Liver (tissue), 3 donors: Measurements from ENCODE around the gene RAD51B.

Source experiments
- CTCF ChIP-seq: fragments of 150-350 bp; IDR thresholded peaks from 2 replicates; pipeline ENCODE4 v1.5.1; 2017; ENCODE audit warnings: improper control_type of control experiment, low read depth, low read length; ENCODE audit not compliant: missing input control
- EGR1 ChIP-seq, 2 donors: IDR thresholded peaks; 2 replicates each; pipeline ENCODE4 v1.6.1; 2016 to 2018; ENCODE audit warnings: antibody characterized with exemption in 2 of 2, low read depth in 2 of 2
- FOXA1 ChIP-seq: IDR thresholded peaks from 2 replicates; pipeline ENCODE4 v1.6.1; 2016; ENCODE audit warnings: antibody characterized with exemption
- GABPA ChIP-seq, 2 donors: IDR thresholded peaks in 1 of 2; conservative IDR thresholded peaks in 1 of 2; 2 replicates each; pipeline ENCODE4 v1.6.1; 2016; ENCODE audit warnings: antibody characterized with exemption in 2 of 2, mild to moderate bottlenecking in 1 of 2, moderate library complexity in 1 of 2
- HNF4A ChIP-seq, 2 donors: conservative IDR thresholded peaks; 2 replicates each; pipeline ENCODE4 v1.6.1; 2016; ENCODE audit warnings: antibody characterized with exemption in 2 of 2, mild to moderate bottlenecking in 2 of 2
- JUND ChIP-seq, 2 donors: IDR thresholded peaks; 2 replicates each; pipeline ENCODE4 v1.6.1; 2016; ENCODE audit warnings: antibody characterized with exemption in 2 of 2
- NR2F2 ChIP-seq: IDR thresholded peaks from 2 replicates; pipeline ENCODE4 v1.6.1; 2016; ENCODE audit warnings: antibody characterized with exemption
- RAD21 ChIP-seq, 2 donors: IDR thresholded peaks; 2 replicates each; pipeline ENCODE4 v1.6.1; 2016; ENCODE audit warnings: antibody characterized with exemption in 2 of 2, mild to moderate bottlenecking in 2 of 2
- REST ChIP-seq: IDR thresholded peaks from 2 replicates; pipeline ENCODE4 v1.6.1; 2016; ENCODE audit warnings: antibody characterized with exemption, mild to moderate bottlenecking
- SP1 ChIP-seq: IDR thresholded peaks from 2 replicates; pipeline ENCODE4 v1.6.1; 2018; ENCODE audit warnings: antibody characterized with exemption, mild to moderate bottlenecking
- TAF1 ChIP-seq: conservative IDR thresholded peaks from 2 replicates; pipeline ENCODE4 v1.6.1; 2016; ENCODE audit warnings: antibody characterized with exemption, mild to moderate bottlenecking
- YY1 ChIP-seq: IDR thresholded peaks from 2 replicates; pipeline ENCODE4 v1.6.1; 2016; ENCODE audit warnings: antibody characterized with exemption, mild to moderate bottlenecking
- TF ChIP-seq, protein P1 (sequence below): IDR thresholded peaks from 2 replicates; pipeline ENCODE4 v1.6.1; 2016; ENCODE audit warnings: antibody characterized with exemption
- TF ChIP-seq, protein P2 (sequence below): IDR thresholded peaks from 2 replicates; pipeline ENCODE4 v1.6.1; 2016; ENCODE audit warnings: antibody characterized with exemption
- donor health status: healthy.
- donor health status: healthy.

GRCh38 chr14:68013326-68013725, 193.7 kb downstream of the RAD51B start:
- TF ChIP-seq, protein P1, sequence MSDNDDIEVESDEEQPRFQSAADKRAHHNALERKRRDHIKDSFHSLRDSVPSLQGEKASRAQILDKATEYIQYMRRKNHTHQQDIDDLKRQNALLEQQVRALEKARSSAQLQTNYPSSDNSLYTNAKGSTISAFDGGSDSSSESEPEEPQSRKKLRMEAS = no peak
- TF ChIP-seq CTCF (no peak), EGR1 (IDR thresholded peaks at IDR 0.05; ENCODE audit: low read depth in 2 of 2) (no peak), JUND (IDR thresholded peaks at IDR 0.05) (no peak), FOXA1 (no peak), GABPA (IDR thresholded peaks at IDR 0.05 in 1 of 2, conservative IDR thresholded peaks at IDR 0.05 in 1 of 2) (no peak), TAF1 (no peak), REST (no peak), NR2F2 (no peak), HNF4A (conservative IDR thresholded peaks at IDR 0.05) (no peak), SP1 (no peak), YY1 (no peak), RAD21 (IDR thresholded peaks at IDR 0.05) (no peak)
- TF ChIP-seq, protein P2, sequence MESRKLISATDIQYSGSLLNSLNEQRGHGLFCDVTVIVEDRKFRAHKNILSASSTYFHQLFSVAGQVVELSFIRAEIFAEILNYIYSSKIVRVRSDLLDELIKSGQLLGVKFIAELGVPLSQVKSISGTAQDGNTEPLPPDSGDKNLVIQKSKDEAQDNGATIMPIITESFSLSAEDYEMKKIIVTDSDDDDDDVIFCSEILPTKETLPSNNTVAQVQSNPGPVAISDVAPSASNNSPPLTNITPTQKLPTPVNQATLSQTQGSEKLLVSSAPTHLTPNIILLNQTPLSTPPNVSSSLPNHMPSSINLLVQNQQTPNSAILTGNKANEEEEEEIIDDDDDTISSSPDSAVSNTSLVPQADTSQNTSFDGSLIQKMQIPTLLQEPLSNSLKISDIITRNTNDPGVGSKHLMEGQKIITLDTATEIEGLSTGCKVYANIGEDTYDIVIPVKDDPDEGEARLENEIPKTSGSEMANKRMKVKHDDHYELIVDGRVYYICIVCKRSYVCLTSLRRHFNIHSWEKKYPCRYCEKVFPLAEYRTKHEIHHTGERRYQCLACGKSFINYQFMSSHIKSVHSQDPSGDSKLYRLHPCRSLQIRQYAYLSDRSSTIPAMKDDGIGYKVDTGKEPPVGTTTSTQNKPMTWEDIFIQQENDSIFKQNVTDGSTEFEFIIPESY = no peak
